ENCODE measurements around the gene CTXN3. TPM values are rescaled to one million over a fixed set of nuclear protein-coding genes. Genes with fewer than 3 reads are reported as not detected.

Gene CTXN3
- total and polyA plus RNA-seq, 10 of the 15 experiments (the other 5 are each of a cell fraction or from before 2014, with no cell fraction given): not detected

DNA sequence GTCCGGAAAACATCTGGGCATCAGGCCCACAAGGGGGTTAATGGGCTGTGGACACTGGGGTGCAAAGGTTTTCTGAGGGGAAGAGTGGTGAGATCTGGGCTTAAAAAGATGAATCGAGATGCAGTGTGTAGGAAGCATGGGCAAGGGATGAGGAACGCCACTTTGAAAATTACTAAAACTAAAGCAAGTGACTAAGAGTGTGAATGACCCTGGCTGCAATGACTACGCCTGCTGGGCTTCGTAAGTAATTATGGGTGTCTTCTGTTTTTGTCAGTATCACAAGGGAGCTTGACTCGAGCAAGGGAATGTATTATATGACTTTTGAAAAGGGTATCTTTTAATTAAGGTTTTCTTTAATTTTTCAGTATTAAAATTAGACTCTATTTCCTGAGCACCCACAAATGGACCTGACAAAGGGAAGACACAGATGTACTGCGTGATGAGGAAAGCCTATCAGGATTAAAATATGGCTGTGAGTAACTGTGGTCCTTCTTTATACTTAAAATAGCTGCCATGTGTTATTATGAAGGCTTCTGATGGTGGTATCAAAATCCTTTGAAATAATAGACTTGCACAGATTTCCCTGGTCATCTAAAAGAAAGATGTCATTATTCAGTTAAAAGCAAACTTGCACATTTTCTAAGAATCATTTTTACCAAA is 4.2 kb downstream of the CTXN3 start:
- intact Hi-C loops (cut with micrococcal nuclease; ENCODE audit: unreplicated experiment) (loop anchor here (5.0 kb wide), 1 partner anchor 86 kb away; no protein-coding TSS in a partner anchor), in situ Hi-C loops (cut with MboI) (no loop called here)
- Histone ChIP-seq H3K4me1 (ENCODE audit: control insufficient read depth, insufficient read depth, low read length) (no peaks in the 10 kb centered on the region), H4K20me1 (ENCODE audit: control insufficient read depth, insufficient read depth) (no peaks in the 10 kb centered on the region), H3K9me3 (replicated peaks; ENCODE audit: control insufficient read depth, insufficient read depth, low read length) (no peaks in the 10 kb centered on the region), H3K27ac (ENCODE audit: control insufficient read depth, insufficient read depth) (no peak overlapping the region), H3K27me3 (replicated peaks in 1 of 2; ENCODE audit: control insufficient read depth in 2 of 2, insufficient read depth in 2 of 2, low read length in 1 of 2) (no peaks in the 10 kb centered on the region), H3K36me3 (ENCODE audit: control insufficient read depth in 2 of 2, insufficient read depth in 2 of 2, low read length in 1 of 2) (no peaks in the 10 kb centered on the region), H3K79me2 (ENCODE audit: control insufficient read depth, insufficient read depth, low read length) (no peaks in the 10 kb centered on the region), H3K9ac (ENCODE audit: control insufficient read depth, insufficient read depth, low read length) (no peak overlapping the region), H2AFZ (ENCODE audit: control insufficient read depth, low read depth, low read length) (no peak overlapping the region), H3K4me2 (ENCODE audit: control insufficient read depth, insufficient read depth) (no peak overlapping the region), H3K4me3 (no peak overlapping the region)
- TF ChIP-seq POLR2A (IDR thresholded peaks at IDR 0.05; ENCODE audit: low read depth, low read length) (no peak), JUNB (IDR thresholded peaks at IDR 0.05) (peak; percentile 27; the same call in 1 of the 2 replicates), NFYA (IDR thresholded peaks at IDR 0.05; ENCODE audit: borderline replicate concordance, low read depth, low read length) (no peak)
- DNase-seq (ENCODE audit: low read depth, low spot score) (no peak), FAIRE-seq (no peak), ATAC-seq (peak; percentile 70)
- ChIA-PET SMC1A (ENCODE audit: uncharacterized antibody, unreplicated experiment) (interaction anchor here (1.0 to 1.1 kb wide), 2 partner anchors 29 to 63 kb away, joined by 3 read pairs; no protein-coding TSS in a partner anchor), RAD21 (ENCODE audit: unreplicated experiment) (no interaction called here), POLR2A (no interaction called here), CTCF (no interaction called here)
- BruUV-seq (replicated peaks): no TSS peak
- 6% methylated on average over 7 of the region's 7 CpGs for WGBS (ENCODE audit: insufficient coverage, insufficient replicate concordance, low lambda C conversion rate, missing lambda C conversion rate)

DNA sequence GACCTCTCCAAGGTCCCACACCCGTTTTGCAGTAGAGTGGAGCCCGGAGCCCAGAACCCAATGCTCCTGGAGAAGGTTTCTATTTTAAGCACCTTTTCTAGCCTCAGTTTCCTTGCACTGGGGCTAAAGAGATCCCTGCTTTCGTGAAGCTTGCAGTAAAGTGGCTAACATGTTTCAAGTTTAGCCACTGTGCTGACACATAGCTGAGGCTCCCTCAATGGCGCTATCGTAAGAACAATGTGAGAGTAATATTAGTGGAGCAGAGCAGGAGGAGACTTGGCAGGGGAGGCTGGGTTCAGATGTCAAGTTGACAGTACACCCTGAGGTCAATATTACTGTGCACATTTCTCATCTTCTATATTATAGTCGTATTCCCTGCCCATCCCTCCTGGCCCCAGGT is 7.9 kb downstream of the CTXN3 start:
- no peaks in the 10 kb centered on the region for H3K79me2 ChIP-seq (ENCODE audit: control insufficient read depth, insufficient read depth, low read length)
- FAIRE-seq: no peak
- in situ Hi-C loops (cut with MboI) (no loop called here), intact Hi-C loops (cut with micrococcal nuclease; ENCODE audit: unreplicated experiment) (no loop called here)
- SMC1A ChIA-PET (ENCODE audit: uncharacterized antibody, unreplicated experiment): interaction anchor here (1.8 to 2.2 kb wide), 2 partner anchors 11 to 25 kb away, joined by 4 to 8 read pairs; no protein-coding TSS in a partner anchor
- DNase-seq (ENCODE audit: low read depth, low spot score): no peak
- CTCF ChIA-PET: interaction anchor here (0.8 to 2.3 kb wide), 4 partner anchors 11 to 94 kb away, joined by 3 to 8 read pairs (median 4); no protein-coding TSS in a partner anchor
- H3K4me2 ChIP-seq (ENCODE audit: control insufficient read depth, insufficient read depth): no peak overlapping the region
- H3K9ac ChIP-seq (ENCODE audit: control insufficient read depth, insufficient read depth, low read length): no peak overlapping the region
- no peak overlapping the region for H3K4me3 ChIP-seq
- WGBS (ENCODE audit: insufficient coverage, insufficient replicate concordance, low lambda C conversion rate, missing lambda C conversion rate): 37% methylated on average over 6 of the region's 6 CpGs
- no peak overlapping the region for H3K27ac ChIP-seq (ENCODE audit: control insufficient read depth, insufficient read depth)
- no peaks in the 10 kb centered on the region for H4K20me1 ChIP-seq (ENCODE audit: control insufficient read depth, insufficient read depth)
- RAD21 ChIA-PET (ENCODE audit: unreplicated experiment): no interaction called here
- POLR2A ChIA-PET: interaction anchor here (1.4 kb wide), 1 partner anchor 35 kb away, joined by 3 read pairs; no protein-coding TSS in a partner anchor
- H3K4me1 ChIP-seq (ENCODE audit: control insufficient read depth, insufficient read depth, low read length): no peaks in the 10 kb centered on the region
- H3K9me3 ChIP-seq (replicated peaks; ENCODE audit: control insufficient read depth, insufficient read depth, low read length): no peaks in the 10 kb centered on the region
- H3K27me3 ChIP-seq (replicated peaks in 1 of 2; ENCODE audit: control insufficient read depth in 2 of 2, insufficient read depth in 2 of 2, low read length in 1 of 2): no peaks in the 10 kb centered on the region
- H3K36me3 ChIP-seq (ENCODE audit: control insufficient read depth in 2 of 2, insufficient read depth in 2 of 2, low read length in 1 of 2): no peaks in the 10 kb centered on the region
- ATAC-seq: no peak
- no peak overlapping the region for H2AFZ ChIP-seq (ENCODE audit: control insufficient read depth, low read depth, low read length)
- BruUV-seq (replicated peaks): no TSS peak
- TF ChIP-seq, protein P1, sequence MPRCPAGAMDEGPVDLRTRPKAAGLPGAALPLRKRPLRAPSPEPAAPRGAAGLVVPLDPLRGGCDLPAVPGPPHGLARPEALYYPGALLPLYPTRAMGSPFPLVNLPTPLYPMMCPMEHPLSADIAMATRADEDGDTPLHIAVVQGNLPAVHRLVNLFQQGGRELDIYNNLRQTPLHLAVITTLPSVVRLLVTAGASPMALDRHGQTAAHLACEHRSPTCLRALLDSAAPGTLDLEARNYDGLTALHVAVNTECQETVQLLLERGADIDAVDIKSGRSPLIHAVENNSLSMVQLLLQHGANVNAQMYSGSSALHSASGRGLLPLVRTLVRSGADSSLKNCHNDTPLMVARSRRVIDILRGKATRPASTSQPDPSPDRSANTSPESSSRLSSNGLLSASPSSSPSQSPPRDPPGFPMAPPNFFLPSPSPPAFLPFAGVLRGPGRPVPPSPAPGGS (IDR thresholded peaks at IDR 0.05; ENCODE audit: borderline replicate concordance, insufficient read depth, low read depth, low read length, poor library complexity, severe bottlenecking): no peak
- TF ChIP-seq, protein P2, sequence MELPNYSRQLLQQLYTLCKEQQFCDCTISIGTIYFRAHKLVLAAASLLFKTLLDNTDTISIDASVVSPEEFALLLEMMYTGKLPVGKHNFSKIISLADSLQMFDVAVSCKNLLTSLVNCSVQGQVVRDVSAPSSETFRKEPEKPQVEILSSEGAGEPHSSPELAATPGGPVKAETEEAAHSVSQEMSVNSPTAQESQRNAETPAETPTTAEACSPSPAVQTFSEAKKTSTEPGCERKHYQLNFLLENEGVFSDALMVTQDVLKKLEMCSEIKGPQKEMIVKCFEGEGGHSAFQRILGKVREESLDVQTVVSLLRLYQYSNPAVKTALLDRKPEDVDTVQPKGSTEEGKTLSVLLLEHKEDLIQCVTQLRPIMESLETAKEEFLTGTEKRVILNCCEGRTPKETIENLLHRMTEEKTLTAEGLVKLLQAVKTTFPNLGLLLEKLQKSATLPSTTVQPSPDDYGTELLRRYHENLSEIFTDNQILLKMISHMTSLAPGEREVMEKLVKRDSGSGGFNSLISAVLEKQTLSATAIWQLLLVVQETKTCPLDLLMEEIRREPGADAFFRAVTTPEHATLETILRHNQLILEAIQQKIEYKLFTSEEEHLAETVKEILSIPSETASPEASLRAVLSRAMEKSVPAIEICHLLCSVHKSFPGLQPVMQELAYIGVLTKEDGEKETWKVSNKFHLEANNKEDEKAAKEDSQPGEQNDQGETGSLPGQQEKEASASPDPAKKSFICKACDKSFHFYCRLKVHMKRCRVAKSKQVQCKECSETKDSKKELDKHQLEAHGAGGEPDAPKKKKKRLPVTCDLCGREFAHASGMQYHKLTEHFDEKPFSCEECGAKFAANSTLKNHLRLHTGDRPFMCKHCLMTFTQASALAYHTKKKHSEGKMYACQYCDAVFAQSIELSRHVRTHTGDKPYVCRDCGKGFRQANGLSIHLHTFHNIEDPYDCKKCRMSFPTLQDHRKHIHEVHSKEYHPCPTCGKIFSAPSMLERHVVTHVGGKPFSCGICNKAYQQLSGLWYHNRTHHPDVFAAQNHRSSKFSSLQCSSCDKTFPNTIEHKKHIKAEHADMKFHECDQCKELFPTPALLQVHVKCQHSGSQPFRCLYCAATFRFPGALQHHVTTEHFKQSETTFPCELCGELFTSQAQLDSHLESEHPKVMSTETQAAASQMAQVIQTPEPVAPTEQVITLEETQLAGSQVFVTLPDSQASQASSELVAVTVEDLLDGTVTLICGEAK (IDR thresholded peaks at IDR 0.05; ENCODE audit: borderline replicate concordance): no peak
- TF ChIP-seq, protein P3, sequence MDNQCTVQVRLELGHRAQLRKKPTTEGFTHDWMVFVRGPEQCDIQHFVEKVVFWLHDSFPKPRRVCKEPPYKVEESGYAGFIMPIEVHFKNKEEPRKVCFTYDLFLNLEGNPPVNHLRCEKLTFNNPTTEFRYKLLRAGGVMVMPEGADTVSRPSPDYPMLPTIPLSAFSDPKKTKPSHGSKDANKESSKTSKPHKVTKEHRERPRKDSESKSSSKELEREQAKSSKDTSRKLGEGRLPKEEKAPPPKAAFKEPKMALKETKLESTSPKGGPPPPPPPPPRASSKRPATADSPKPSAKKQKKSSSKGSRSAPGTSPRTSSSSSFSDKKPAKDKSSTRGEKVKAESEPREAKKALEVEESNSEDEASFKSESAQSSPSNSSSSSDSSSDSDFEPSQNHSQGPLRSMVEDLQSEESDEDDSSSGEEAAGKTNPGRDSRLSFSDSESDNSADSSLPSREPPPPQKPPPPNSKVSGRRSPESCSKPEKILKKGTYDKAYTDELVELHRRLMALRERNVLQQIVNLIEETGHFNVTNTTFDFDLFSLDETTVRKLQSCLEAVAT (IDR thresholded peaks at IDR 0.05): no peak
- no peak for TF ChIP-seq MTA2 (IDR thresholded peaks at IDR 0.05; ENCODE audit: low read depth)
- TF ChIP-seq TCF12 (IDR thresholded peaks at IDR 0.05; ENCODE audit: low read depth, low read length): no peak
